Heart right ventricle (tissue), 16 donors: Measurements from ENCODE around the gene WWOX. TPM values are rescaled to one million over a fixed set of nuclear protein-coding genes. Genes with fewer than 3 reads are reported as not detected.

ENCODE experiments used
- ATAC-seq, 8 donors: fragments of 200-7000 bp; cut with Tn5 transposase; one replicate each; pipeline ENCODE4 v1.9.1; 2020; ENCODE audit warnings: mild to moderate bottlenecking in 8 of 8, moderate library complexity in 8 of 8, moderate number of reproducible peaks in 1 of 8
- DNase-seq, 2 donors: peaks; one replicate each; pipeline ENCODE4 v3.0.0-alpha.2; 2020
- H3K27ac ChIP-seq, 10 donors: fragments of 200-600 bp; sonication (generic) in 2 of 10; one replicate each; pipeline versions ENCODE4 v1.5.0 to v1.8.0; 2020 to 2022; ENCODE audit warnings: mild to moderate bottlenecking in 3 of 10
- H3K27me3 ChIP-seq, 7 donors: fragments of 200-600 bp; one replicate each; pipeline ENCODE4 v1.8.0; 2021 to 2022; ENCODE audit warnings: mild to moderate bottlenecking in 2 of 7
- H3K36me3 ChIP-seq, 9 donors: fragments of 200-600 bp; sonication (generic) in 1 of 9; one replicate each; pipeline versions ENCODE4 v1.5.0 to v1.8.0; 2020 to 2022; ENCODE audit warnings: mild to moderate bottlenecking in 2 of 9
- H3K4me1 ChIP-seq, 9 donors: fragments of 200-600 bp; sonication (generic) in 1 of 9; one replicate each; pipeline versions ENCODE4 v1.5.0 to v1.8.0; 2020 to 2022; ENCODE audit warnings: mild to moderate bottlenecking in 4 of 9
- H3K4me3 ChIP-seq, 10 donors: fragments of 200-600 bp; sonication (generic) in 2 of 10; one replicate each; pipeline versions ENCODE4 v1.5.0 to v1.8.0; 2020 to 2022; ENCODE audit warnings: mild to moderate bottlenecking in 7 of 10, moderate library complexity in 2 of 10
- H3K9me3 ChIP-seq, 11 donors: fragments of 200-600 bp in 10 of 11; sonication (generic) in 2 of 11; one replicate each; pipeline versions ENCODE4 v1.5.0 to v1.8.0; 2013 to 2022; ENCODE audit warnings: mild to moderate bottlenecking in 2 of 11, control low read depth in 1 of 11, moderate library complexity in 1 of 11
- WGBS, 2 donors: extraction: QIAGEN DNeasy Blood & Tissue Kit; methylation state at CpG; one replicate each; pipeline ENCODE4 v1.1.7; 2013; ENCODE audit warnings: inconsistent platforms in 1 of 2; 5-methylcytosine and 5-hydroxymethylcytosine counted together
- intact Hi-C, 10 donors: fragments of 100-400 bp; cut with DNase I; formaldehyde crosslinking; loops; one replicate each; pipeline versions ENCODE4 v1.11.1 to v1.14.2; 2022
- polyA plus RNA-seq, 2 donors: library from polyadenylated mRNA; stranded (reverse); fragments of 200-250 nt; gene quantifications; one replicate each; pipeline ENCODE4 v1.2.3, GENCODE V29; 2013
- total RNA-seq, 10 donors: library from RNA; stranded (reverse); fragmentation: NEBNext Ultra II Directional in 3 of 10; extraction: Animal tissue kit (Norgen Biotek cat#: 25700) in 3 of 10; gene quantifications; one replicate each; pipeline versions ENCODE4 v1.2.1 to v1.2.4, GENCODE V29; 2021 to 2023
- TF ChIP-seq, protein P1 (sequence below), 9 donors: fragments of 200-600 bp; sonication (generic) in 2 of 9; IDR thresholded peaks; one replicate each; pipeline versions ENCODE4 v1.5.0 to v1.8.0; 2021 to 2022; ENCODE audit warnings: antibody characterized with exemption in 9 of 9, mild to moderate bottlenecking in 5 of 9, moderate library complexity in 1 of 9
- donor health status: Arrhythmogenic right ventricular cardiomyopathy.
- donor health status: ischemic (EF 13 %, LVEDD 7.1; RV severe dilation, severe dysfunction).
- donor health status: healthy with polysubstance abuse.
- donor health status: DM: no; HTN: yes; CAD: no.
- donor health status: DM: no; HTN: no; CAD: no.
- donor health status: ischemic (EF 25% LVEDD 6.9; RV normal size, moderate dysfunction).
- donor health status: ischemic (EF 25% LVEDD 5.7; RV mildly dilated, moderate dysfunction).
- donor health status: healthy.
- donor health status: DM: yes; HTN: yes; CAD: no.
- donor health status: Ischemic cardiomyopathy.
- donor health status: ischemic (EF 35%, LVEDD 5.7; RV mildly dilated, moderate dysfunction).
- donor health status: nonischemic (EF 11% LVEDD 7.7; RV severe dilation, severe dysfunction).
- donor health status: DM: yes; HTN: yes; CAD: no.
- donor health status: PGD.
- donor health status: ischemic (EF 29% LVEDD 5.4; RV normal size, mild dysfunction).
- donor health status: nonischemic (EF 23%, LVEDD 6.1; RV moderate dilation, normal function).

WWOX gene
- total and polyA plus RNA-seq, 12 donors, result 4.9 to 15.0 (median 9.9) TPM

DNA sequence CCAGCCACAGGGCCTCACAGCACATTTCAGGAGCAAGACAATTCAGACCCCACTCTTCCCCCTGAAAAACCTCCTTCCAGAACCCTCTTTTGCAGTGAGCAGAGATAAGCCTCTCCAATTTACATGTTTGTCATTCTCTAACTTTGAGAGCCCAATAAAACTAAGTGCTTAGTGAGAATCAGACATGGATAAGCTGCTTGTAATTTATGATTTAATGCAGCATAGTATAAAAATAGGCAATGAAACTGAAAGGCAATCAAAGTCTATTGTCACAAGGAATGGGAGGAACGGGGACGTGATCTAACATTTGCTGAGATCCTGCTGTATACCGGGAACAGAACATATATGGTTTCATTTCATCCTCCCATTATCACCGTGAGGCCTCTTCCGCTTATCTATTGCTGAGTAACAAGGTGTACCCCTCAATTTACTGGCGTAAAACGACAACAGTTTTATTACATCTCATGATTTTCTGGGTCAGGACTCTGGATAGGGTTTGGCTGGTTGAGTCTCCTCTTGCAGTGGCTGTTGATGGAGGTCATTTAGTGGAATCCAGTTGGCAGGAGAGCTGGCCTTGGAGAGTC is 903.7 kb downstream of the WWOX start:
- no peaks in the 10 kb centered on the region for H3K9me3 ChIP-seq
- DNase-seq (no peak), ATAC-seq (no peak)
- H3K4me1 ChIP-seq, result peaks cover 0 to 3% (median 0%) of the 10 kb centered on the region in 9 donors
- H3K27me3 ChIP-seq, result no peaks in the 10 kb centered on the region
- no peak overlapping the region for H3K27ac ChIP-seq
- WGBS, 2 donors, result 86 to 88% methylated on average over 7 of the region's 7 CpGs
- TF ChIP-seq, protein P1, sequence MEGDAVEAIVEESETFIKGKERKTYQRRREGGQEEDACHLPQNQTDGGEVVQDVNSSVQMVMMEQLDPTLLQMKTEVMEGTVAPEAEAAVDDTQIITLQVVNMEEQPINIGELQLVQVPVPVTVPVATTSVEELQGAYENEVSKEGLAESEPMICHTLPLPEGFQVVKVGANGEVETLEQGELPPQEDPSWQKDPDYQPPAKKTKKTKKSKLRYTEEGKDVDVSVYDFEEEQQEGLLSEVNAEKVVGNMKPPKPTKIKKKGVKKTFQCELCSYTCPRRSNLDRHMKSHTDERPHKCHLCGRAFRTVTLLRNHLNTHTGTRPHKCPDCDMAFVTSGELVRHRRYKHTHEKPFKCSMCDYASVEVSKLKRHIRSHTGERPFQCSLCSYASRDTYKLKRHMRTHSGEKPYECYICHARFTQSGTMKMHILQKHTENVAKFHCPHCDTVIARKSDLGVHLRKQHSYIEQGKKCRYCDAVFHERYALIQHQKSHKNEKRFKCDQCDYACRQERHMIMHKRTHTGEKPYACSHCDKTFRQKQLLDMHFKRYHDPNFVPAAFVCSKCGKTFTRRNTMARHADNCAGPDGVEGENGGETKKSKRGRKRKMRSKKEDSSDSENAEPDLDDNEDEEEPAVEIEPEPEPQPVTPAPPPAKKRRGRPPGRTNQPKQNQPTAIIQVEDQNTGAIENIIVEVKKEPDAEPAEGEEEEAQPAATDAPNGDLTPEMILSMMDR (IDR thresholded peaks at IDR 0.05), result no peak
- no peak overlapping the region for H3K4me3 ChIP-seq
- intact Hi-C loops, result no loop called here
- H3K36me3 ChIP-seq, result no peaks in the 10 kb centered on the region

DNA sequence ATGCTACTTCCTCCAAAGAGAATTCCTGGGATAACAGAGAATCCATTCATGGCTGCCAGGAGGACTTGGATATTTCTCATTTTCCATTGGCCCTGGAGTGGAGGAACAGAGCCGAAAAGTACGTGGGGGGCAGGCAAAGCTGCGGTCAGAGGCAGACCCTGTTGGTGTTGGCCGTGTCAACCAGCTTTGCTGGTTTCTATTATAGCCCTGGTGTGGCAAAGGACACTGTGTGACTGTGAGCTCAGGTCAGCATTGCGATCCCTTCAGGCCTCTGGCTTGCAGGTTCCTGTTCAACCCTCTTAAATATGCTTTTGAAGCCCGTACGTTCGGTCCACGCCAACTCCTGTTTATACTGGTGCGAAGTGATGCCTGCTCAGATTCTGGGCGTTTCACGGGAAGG is 904.9 kb downstream of the WWOX start:
- Histone ChIP-seq H3K27me3 (no peaks in the 10 kb centered on the region), H3K4me1 (peaks cover 0 to 3% (median 0%) of the 10 kb centered on the region in 9 donors), H3K9me3 (no peaks in the 10 kb centered on the region), H3K27ac (no peak overlapping the region), H3K36me3 (no peaks in the 10 kb centered on the region), H3K4me3 (no peak overlapping the region)
- no peak for ATAC-seq
- TF ChIP-seq, protein P1 (IDR thresholded peaks at IDR 0.05), result no peak
- no peak for DNase-seq
- 94 to 96% methylated on average over 12 of the region's 12 CpGs for WGBS, 2 donors
- intact Hi-C loops, result no loop called here

DNA sequence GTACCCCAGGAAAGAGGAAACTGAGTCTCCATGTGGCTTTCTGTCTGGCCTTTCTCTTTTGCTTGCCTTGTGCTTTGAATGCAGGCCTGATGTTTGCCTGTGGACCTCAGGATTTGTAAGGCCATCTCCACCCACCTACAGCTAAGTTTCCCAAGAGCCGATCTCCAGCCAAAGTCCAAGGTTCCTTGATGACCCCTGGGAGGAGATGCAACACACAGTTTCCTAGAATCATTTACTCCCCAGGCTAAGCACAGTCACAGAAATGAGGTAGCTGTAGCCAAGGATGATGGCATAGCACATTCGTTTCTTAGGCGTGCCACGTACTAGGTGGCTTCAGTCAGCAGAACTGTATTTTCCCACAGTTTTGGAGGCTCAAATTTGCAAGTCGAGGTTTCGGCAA is 905.6 kb downstream of the WWOX start:
- TF ChIP-seq, protein P1 (IDR thresholded peaks at IDR 0.05), result no peak
- intact Hi-C loops, result no loop called here
- no peak for ATAC-seq
- Histone ChIP-seq H3K27me3 (no peaks in the 10 kb centered on the region), H3K27ac (no peak overlapping the region), H3K4me3 (no peak overlapping the region), H3K36me3 (no peaks in the 10 kb centered on the region), H3K4me1 (peaks cover 0 to 3% (median 0%) of the 10 kb centered on the region in 9 donors), H3K9me3 (no peaks in the 10 kb centered on the region)
- 96 to 99% methylated on average over 6 of the region's 6 CpGs for WGBS, 2 donors
- DNase-seq, result no peak

DNA sequence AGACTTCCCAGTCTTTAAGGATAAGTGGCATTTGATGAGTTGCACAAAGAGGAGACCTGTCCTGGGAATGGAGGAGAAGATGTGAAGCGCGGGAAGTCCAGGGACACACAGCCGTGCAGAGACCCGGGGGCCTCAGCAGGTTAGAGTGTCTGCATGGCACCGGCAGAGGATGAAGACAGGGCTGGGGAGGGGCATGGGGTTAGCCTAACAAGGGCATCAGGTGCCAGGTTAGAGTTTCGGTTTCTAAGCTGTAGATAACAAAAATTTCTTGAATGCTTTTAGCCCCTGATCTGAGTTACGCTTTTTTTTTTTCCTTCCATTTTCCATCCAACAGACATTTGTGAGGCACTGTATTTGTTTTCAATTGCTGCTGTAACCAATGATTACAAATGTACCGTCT is 906.8 kb downstream of the WWOX start:
- DNase-seq, result no peak
- 97 to 98% methylated on average over 8 of the region's 8 CpGs for WGBS, 2 donors
- no peak overlapping the region for H3K4me3 ChIP-seq
- no peaks in the 10 kb centered on the region for H3K36me3 ChIP-seq
- no peak for ATAC-seq
- intact Hi-C loops, result no loop called here
- TF ChIP-seq, protein P1 (IDR thresholded peaks at IDR 0.05), result no peak
- H3K9me3 ChIP-seq, result no peaks in the 10 kb centered on the region
- H3K27ac ChIP-seq, result no peak overlapping the region
- no peaks in the 10 kb centered on the region for H3K27me3 ChIP-seq
- peaks cover 0 to 3% (median 0%) of the 10 kb centered on the region in 9 donors for H3K4me1 ChIP-seq
